Stimulated activated CD8-positive, alpha-beta memory T cell treated with anti-CD3 and anti-CD28 coated beads, Interleukin-12 subunit alpha, Interleukin-12 subunit beta, amount 100 ng/mL, for 24 hours (primary cell): ENCODE data around the gene BRAT1.

ENCODE experiments used
- DNase-seq: peaks from one replicate; pipeline ENCODE4 v3.0.0-alpha.2; 2020; ENCODE audit errors: extremely low read depth

Gene BRAT1

GRCh38 chr7:2510130-2510776 is 45.1 kb downstream of the BRAT1 start:
- no peak for DNase-seq

GRCh38 chr7:2509298-2509906 is 45.9 kb downstream of the BRAT1 start:
- DNase-seq, result no peak

- DNase-seq, result no peak
Measured at GRCh38 chr7:2508327-2509215, 46.8 kb downstream of the BRAT1 start.

- no peak for DNase-seq
Measured at GRCh38 chr7:2507917-2508306, 47.4 kb downstream of the BRAT1 start.

GRCh38 chr7:2507208-2507916 is 48.0 kb downstream of the BRAT1 start:
- no peak for DNase-seq

- DNase-seq, result no peak
Measured at GRCh38 chr7:2505401-2505800, 49.9 kb downstream of the BRAT1 start.

- no peak for DNase-seq
Measured at GRCh38 chr7:2504889-2505375, 50.4 kb downstream of the BRAT1 start.

GRCh38 chr7:2504128-2504888 is 51.0 kb downstream of the BRAT1 start:
- no peak for DNase-seq

- DNase-seq, result no peak
Measured at GRCh38 chr7:2503056-2503941, 52.0 kb downstream of the BRAT1 start.

- no peak for DNase-seq
Measured at GRCh38 chr7:2502647-2502966, 52.7 kb downstream of the BRAT1 start.

GRCh38 chr7:2501947-2502646 is 53.2 kb downstream of the BRAT1 start:
- DNase-seq, result no peak

- no peak for DNase-seq
Measured at GRCh38 chr7:2500701-2501100, 54.6 kb downstream of the BRAT1 start.

GRCh38 chr7:2499719-2500430 is 55.4 kb downstream of the BRAT1 start:
- no peak for DNase-seq

- DNase-seq, result no peak
Measured at GRCh38 chr7:2499181-2499580, 56.1 kb downstream of the BRAT1 start.

GRCh38 chr7:2498708-2499107 is 56.6 kb downstream of the BRAT1 start:
- no peak for DNase-seq

- DNase-seq, result no peak
Measured at GRCh38 chr7:2497500-2498336, 57.6 kb downstream of the BRAT1 start.

GRCh38 chr7:2497065-2497464 is 58.3 kb downstream of the BRAT1 start:
- DNase-seq, result no peak

GRCh38 chr7:2496375-2496774 is 58.9 kb downstream of the BRAT1 start:
- no peak for DNase-seq
